ENCODE results near the gene APBA2. TPM values are rescaled to one million over a fixed set of nuclear protein-coding genes. Genes with fewer than 3 reads are reported as not detected.

Gene APBA2
- total RNA-seq, 4 donors from 2014 or later: 1.6 to 8.2 (median 2.5) TPM

DNA sequence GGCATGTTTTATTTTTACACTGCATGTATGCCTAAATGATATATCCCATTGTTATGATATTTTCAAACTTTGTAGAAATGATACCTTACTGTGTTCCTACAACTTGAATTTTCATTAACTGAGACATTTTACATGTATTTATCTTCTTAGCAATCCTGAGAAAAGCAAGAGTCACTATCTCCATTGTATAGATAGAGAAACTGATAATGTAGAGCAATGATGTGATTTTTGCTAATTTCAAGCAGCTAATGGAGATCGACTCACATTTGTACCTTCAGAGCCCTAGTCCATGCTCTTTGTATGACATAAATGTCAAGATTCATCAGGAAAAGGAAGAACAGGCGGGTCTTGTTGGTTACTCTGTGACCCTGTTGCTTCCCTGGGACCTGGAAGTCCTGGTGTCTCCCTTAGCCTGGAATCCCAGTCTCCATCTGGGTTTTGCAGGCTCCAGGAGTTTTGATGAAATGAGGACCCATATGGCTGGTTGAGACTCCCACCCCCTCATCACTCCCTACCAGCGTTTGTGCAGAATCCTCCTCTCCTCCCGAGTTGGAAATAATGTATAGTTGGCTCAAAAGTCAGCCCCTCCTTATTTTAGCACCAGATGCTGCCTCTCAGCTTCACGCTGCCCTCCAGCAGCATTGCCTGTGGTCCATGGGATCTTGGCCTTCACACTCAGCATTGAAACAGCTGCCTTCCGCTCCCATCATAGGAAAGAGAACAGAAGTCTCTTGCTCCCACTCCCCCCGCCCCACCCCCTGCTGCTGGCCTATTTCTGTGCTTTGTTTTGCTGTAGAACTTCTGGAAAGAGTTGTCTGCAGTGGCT, 67.1 kb downstream of the APBA2 start:
- H3K9me3 ChIP-seq: no peaks in the 10 kb centered on the region
- H3K36me3 ChIP-seq: no peaks in the 10 kb centered on the region
- no peak for DNase-seq
- H3K4me3 ChIP-seq: no peak overlapping the region
- TF ChIP-seq, protein P1, sequence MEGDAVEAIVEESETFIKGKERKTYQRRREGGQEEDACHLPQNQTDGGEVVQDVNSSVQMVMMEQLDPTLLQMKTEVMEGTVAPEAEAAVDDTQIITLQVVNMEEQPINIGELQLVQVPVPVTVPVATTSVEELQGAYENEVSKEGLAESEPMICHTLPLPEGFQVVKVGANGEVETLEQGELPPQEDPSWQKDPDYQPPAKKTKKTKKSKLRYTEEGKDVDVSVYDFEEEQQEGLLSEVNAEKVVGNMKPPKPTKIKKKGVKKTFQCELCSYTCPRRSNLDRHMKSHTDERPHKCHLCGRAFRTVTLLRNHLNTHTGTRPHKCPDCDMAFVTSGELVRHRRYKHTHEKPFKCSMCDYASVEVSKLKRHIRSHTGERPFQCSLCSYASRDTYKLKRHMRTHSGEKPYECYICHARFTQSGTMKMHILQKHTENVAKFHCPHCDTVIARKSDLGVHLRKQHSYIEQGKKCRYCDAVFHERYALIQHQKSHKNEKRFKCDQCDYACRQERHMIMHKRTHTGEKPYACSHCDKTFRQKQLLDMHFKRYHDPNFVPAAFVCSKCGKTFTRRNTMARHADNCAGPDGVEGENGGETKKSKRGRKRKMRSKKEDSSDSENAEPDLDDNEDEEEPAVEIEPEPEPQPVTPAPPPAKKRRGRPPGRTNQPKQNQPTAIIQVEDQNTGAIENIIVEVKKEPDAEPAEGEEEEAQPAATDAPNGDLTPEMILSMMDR (IDR thresholded peaks at IDR 0.05): no peak
- no peak for TF ChIP-seq POLR2A (IDR thresholded peaks at IDR 0.05)
- no peak for TF ChIP-seq POLR2AphosphoS5 (IDR thresholded peaks at IDR 0.05)
- TF ChIP-seq EP300 (IDR thresholded peaks at IDR 0.05; ENCODE audit: low read depth): no peak
- H3K4me1 ChIP-seq: no peaks in the 10 kb centered on the region
- no peaks in the 10 kb centered on the region for H3K27me3 ChIP-seq
- in situ Hi-C loops (cut with MboI; ENCODE audit: low pct_ligation_motif_present in 1 of 4, low pct_unique_long_range_greater_than_20kb in 1 of 4, low sequenced_read_pairs in 3 of 4): no loop called here
- no peak overlapping the region for H3K27ac ChIP-seq
- WGBS, 2 donors (ENCODE audit: low coverage in 1 of 2): 38 to 58% methylated on average over 4 to 7 of the region's 7 CpGs
- intact Hi-C loops (cut with DNase I; ENCODE audit: low total_unique reads): no loop called here

DNA sequence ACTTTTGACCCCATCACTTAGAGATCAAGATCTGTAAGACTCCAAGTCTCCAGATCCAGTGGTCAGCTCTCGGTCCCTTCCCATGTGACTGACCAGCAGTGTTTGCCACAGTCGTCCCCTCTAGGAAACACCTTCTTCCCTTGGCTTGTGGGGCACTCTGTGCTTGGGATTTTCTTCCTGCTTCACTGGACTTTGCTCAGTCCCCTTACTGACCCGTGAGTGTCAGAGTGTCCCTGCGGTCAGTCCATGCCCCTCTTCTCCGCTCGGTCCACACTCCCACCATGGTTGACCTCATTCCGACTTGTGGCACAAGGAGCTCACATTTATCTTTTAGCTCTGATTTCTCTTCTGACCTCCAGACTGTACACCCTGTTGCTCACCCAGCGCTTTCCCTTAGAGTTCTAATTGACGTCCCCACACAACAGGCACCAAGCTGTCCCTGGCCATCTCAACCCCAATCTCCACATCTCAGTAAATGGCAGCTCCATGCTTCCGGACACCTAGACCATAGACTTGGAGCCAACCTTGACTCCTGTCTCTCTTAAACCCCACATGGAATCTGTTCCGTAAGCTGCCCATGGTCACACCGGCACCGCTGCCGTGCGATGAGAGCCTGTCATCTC, 67.9 kb downstream of the APBA2 start:
- Histone ChIP-seq H3K27me3 (no peaks in the 10 kb centered on the region), H3K4me3 (no peak overlapping the region), H3K27ac (no peak overlapping the region), H3K4me1 (no peaks in the 10 kb centered on the region), H3K9me3 (no peaks in the 10 kb centered on the region), H3K36me3 (no peaks in the 10 kb centered on the region)
- 88 to 91% methylated on average over 8 to 15 of the region's 15 CpGs for WGBS, 2 donors (ENCODE audit: low coverage in 1 of 2)
- TF ChIP-seq POLR2A (IDR thresholded peaks at IDR 0.05) (no peak), POLR2AphosphoS5 (IDR thresholded peaks at IDR 0.05) (no peak)
- TF ChIP-seq, protein P1 (IDR thresholded peaks at IDR 0.05): no peak
- DNase-seq: no peak
- intact Hi-C loops (cut with DNase I; ENCODE audit: low total_unique reads) (no loop called here), in situ Hi-C loops (cut with MboI; ENCODE audit: low pct_ligation_motif_present in 1 of 4, low pct_unique_long_range_greater_than_20kb in 1 of 4, low sequenced_read_pairs in 3 of 4) (no loop called here)

DNA sequence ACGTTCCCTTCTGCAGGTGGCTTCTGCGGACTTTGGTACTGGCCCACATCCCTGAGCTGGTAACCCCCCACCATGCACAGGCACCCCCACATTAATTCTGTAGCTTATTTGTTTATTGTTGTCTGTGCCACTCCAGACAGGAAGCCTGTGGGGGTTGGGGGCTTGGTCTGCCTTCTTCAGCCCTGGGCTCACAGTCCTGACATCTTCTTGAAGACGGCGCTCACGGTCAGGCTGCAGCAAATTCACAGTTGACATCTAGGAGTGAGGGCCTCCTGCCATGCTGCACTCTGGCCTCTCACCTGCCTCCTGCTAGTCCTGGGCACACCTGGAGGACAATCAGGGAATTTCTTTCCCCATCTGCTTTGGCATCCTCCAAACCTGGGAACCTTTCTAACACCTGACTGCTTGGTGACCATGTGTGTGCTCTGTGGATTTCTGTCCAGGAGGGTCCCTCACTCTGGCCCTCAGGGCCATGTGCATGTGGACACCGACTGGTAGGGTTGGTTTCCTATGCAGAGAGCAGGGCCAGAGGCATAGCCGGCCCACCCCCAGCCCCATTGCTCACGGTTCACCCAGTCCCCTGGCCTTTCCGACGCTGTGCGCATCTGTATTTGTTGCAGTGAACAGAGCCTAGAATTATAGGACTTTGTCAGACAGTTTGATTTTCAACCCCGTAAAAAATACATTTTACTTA, 68.8 kb downstream of the APBA2 start:
- H3K36me3 ChIP-seq: no peaks in the 10 kb centered on the region
- intact Hi-C loops (cut with DNase I; ENCODE audit: low total_unique reads): no loop called here
- TF ChIP-seq, protein P1 (IDR thresholded peaks at IDR 0.05): no peak
- TF ChIP-seq POLR2AphosphoS5 (IDR thresholded peaks at IDR 0.05) (no peak), EP300 (IDR thresholded peaks at IDR 0.05; ENCODE audit: low read depth) (no peak), POLR2A (IDR thresholded peaks at IDR 0.05) (no peak)
- H3K27ac ChIP-seq: peak overlapping the region in 1 of 4 donors; percentile 12
- no peak for DNase-seq
- no peak overlapping the region for H3K4me3 ChIP-seq
- H3K27me3 ChIP-seq: no peaks in the 10 kb centered on the region
- 77 to 83% methylated on average over 7 to 12 of the region's 12 CpGs for WGBS, 2 donors (ENCODE audit: low coverage in 1 of 2)
- in situ Hi-C loops (cut with MboI; ENCODE audit: low pct_ligation_motif_present in 1 of 4, low pct_unique_long_range_greater_than_20kb in 1 of 4, low sequenced_read_pairs in 3 of 4): no loop called here
- H3K4me1 ChIP-seq: no peaks in the 10 kb centered on the region
- H3K9me3 ChIP-seq: no peaks in the 10 kb centered on the region

All from transverse colon (tissue), 4 donors.